Prostate gland (tissue), 2 donors: Measurements from ENCODE around the gene HK1.
"Not testable (repeated sequence)": the region's sequence is repeated elsewhere in the genome, so short reads cannot be mapped to it uniquely, and the experiment has no call there.

Experiments used
- POLR2A ChIP-seq: fragments of 450-650 bp; IDR thresholded peaks from one replicate; pipeline ENCODE4 v1.6.1; 2016; ENCODE audit warnings: antibody characterized with exemption, mild to moderate bottlenecking
- TF ChIP-seq, protein P1 (sequence below), 4 experiments: fragments of 200-600 bp in 2 of 4; fragments of 450-650 bp in 2 of 4; sonication (generic) in 2 of 4; IDR thresholded peaks; 1 replicate in 3 of 4; 2 replicates in 1 of 4; pipeline ENCODE4 v1.5.1; 2016 to 2019; ENCODE audit warnings: antibody characterized with exemption in 4 of 4, mild to moderate bottlenecking in 2 of 4, moderate library complexity in 2 of 4

DNA sequence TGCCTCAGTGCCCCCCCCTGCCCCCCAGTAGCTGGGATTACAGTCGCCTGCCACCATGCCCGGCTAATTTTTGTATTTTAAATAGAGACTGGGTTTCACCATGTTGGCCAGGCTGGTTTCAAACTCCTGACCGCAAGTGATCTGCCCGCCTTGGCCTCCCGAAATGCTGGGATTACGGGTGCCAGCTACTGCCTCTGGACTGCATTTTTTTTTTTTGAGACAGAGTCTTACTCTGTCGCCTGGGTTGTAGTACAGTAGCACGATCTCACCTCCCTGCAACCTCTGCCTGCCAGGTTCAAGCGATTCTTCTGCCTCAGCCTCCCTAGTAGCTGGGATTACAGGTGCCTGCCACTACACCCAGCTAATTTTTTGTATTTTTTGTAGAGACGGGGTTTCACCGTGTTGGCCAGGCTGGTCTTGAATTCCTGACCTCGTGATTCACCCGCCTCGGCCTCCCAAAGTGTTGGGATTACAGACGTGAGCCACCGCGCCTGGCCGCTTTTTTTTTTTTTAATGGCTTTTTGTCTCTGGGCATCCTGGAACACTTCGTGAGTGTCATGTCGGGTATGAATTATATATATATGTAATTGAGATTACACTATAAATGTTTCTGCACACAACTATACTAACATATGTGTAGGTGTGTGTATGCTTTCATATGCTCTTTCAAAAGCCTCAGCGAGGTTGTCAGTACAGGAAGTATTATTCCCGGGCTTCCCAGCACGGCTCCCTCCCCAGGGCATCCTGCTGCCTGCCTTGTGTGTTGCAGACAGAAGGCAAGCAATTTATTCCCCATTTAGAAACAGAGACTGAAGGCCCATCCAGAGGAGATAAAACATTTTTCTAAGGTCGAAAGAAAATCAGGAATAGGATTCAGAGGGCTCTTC lies 47.6 kb downstream of the HK1 start:
- TF ChIP-seq, protein P1, sequence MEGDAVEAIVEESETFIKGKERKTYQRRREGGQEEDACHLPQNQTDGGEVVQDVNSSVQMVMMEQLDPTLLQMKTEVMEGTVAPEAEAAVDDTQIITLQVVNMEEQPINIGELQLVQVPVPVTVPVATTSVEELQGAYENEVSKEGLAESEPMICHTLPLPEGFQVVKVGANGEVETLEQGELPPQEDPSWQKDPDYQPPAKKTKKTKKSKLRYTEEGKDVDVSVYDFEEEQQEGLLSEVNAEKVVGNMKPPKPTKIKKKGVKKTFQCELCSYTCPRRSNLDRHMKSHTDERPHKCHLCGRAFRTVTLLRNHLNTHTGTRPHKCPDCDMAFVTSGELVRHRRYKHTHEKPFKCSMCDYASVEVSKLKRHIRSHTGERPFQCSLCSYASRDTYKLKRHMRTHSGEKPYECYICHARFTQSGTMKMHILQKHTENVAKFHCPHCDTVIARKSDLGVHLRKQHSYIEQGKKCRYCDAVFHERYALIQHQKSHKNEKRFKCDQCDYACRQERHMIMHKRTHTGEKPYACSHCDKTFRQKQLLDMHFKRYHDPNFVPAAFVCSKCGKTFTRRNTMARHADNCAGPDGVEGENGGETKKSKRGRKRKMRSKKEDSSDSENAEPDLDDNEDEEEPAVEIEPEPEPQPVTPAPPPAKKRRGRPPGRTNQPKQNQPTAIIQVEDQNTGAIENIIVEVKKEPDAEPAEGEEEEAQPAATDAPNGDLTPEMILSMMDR (IDR thresholded peaks at IDR 0.05), result not testable (repeated sequence)
- TF ChIP-seq POLR2A, result not testable (repeated sequence)
